AG09319 (cell line): ENCODE data around the gene XPNPEP1.

ENCODE experiments used
- DNase-seq: peaks from one replicate; pipeline ENCODE4 v3.0.0-alpha.2; 2010; ENCODE audit warnings: low read depth; ENCODE audit errors: extremely low read depth
- CTCF ChIP-seq: IDR thresholded peaks from 2 replicates; pipeline ENCODE4 v1.5.1; 2011; ENCODE audit warnings: low read depth, mild to moderate bottlenecking, inconsistent platforms, low read length, moderate library complexity

The XPNPEP1 gene

GRCh38 chr10:109853921-109854320 lies 69.4 kb downstream of the XPNPEP1 start:
- no peak for TF ChIP-seq CTCF
- no peak for DNase-seq

- peak; percentile 97 for TF ChIP-seq CTCF
- DNase-seq = peak; percentile 22
Observed at GRCh38 chr10:109852475-109853037, 70.8 kb downstream of the XPNPEP1 start.

GRCh38 chr10:109851616-109852474 lies 71.5 kb downstream of the XPNPEP1 start:
- TF ChIP-seq CTCF = no peak

GRCh38 chr10:109846832-109847231 lies 76.5 kb downstream of the XPNPEP1 start:
- no peak for TF ChIP-seq CTCF
- no peak for DNase-seq

More at GRCh38 chr10:109851616-109852474, 71.5 kb downstream of the XPNPEP1 start:
- DNase-seq = no peak

GRCh38 chr10:109845308-109845707 lies 78.0 kb downstream of the XPNPEP1 start:
- no peak for TF ChIP-seq CTCF
- no peak for DNase-seq

GRCh38 chr10:109838592-109839244 lies 84.6 kb downstream of the XPNPEP1 start:
- TF ChIP-seq CTCF = no peak
- no peak for DNase-seq

- no peak for TF ChIP-seq CTCF
- DNase-seq = no peak
Observed at GRCh38 chr10:109837384-109837783, 85.9 kb downstream of the XPNPEP1 start.
